A549 (cell line): ENCODE data around the gene GPR171. TPM values are rescaled to one million over a fixed set of nuclear protein-coding genes. Genes with fewer than 3 reads are reported as not detected.

Experiments
- ATAC-seq, 2 experiments: fragments of 200-7000 bp in 1 of 2; fragments of >200 bp in 1 of 2; cut with Nextera tagmentation in 1 of 2; cut with Tn5 transposase in 1 of 2; 3 replicates each; pipeline versions ENCODE4 v1.8.0 to v1.9.1; 2018 to 2020; ENCODE audit warnings: mild to moderate bottlenecking in 1 of 2, moderate library complexity in 1 of 2
- CTCF ChIA-PET: fragments of 300-600 bp; sonication (Branson Sonifier 250); formaldehyde crosslinking; extraction: SDS; loops from one replicate; lab custom pipeline; 2021; ENCODE audit warnings: antibody characterized with exemption, inconsistent platforms; lab: Yijun Ruan, JAX
- POLR2A ChIA-PET: fragments of 350-600 bp; formaldehyde crosslinking; extraction: SDS; loops from one replicate; lab custom pipeline; 2021; ENCODE audit warnings: antibody characterized with exemption, inconsistent platforms; lab: Yijun Ruan, JAX
- DNase-seq, 2 experiments: peaks; one replicate each; pipeline versions ENCODE4 v3.0.0 to v3.0.0-alpha.2; 2011 to 2016; ENCODE audit warnings: low read depth in 1 of 2, low spot score in 1 of 2
- FAIRE-seq: peaks from 2 replicates; lab custom pipeline; 2011; peaks lifted over from hg19 to GRCh38; lab: Jason Lieb, UNC
- H3K27ac ChIP-seq, 2 experiments: fragments of >200 bp; sonication (Bioruptor Twin); formaldehyde crosslinking; 3 replicates each; pipeline ENCODE4 v1.5.1; 2016 to 2017
- H3K4me1 ChIP-seq: fragments of >200 bp; sonication (Bioruptor Twin); formaldehyde crosslinking; 3 replicates; pipeline ENCODE4 v1.6.1; 2016
- H3K4me2 ChIP-seq: fragments of >200 bp; sonication (Bioruptor Twin); formaldehyde crosslinking; 3 replicates; pipeline ENCODE4 v1.6.1; 2016
- H3K4me3 ChIP-seq: fragments of >200 bp; sonication (Bioruptor Twin); formaldehyde crosslinking; 3 replicates; pipeline ENCODE4 v1.5.1; 2016
- H3K9me3 ChIP-seq: fragments of >200 bp; sonication (Bioruptor Twin); formaldehyde crosslinking; 3 replicates; pipeline ENCODE4 v1.6.1; 2016
- ATOH8 ChIP-seq: fragments of 250-450 bp; sonication (Bioruptor Pico); IDR thresholded peaks from 2 replicates; pipeline ENCODE4 v1.5.0; 2020; ENCODE audit warnings: low read depth, mild to moderate bottlenecking, moderate library complexity
- BCL3 ChIP-seq: fragments of >200 bp; sonication (Bioruptor Twin); formaldehyde crosslinking; IDR thresholded peaks from 3 replicates; pipeline ENCODE4 v1.6.1; 2016
- CEBPB ChIP-seq, 2 experiments: fragments of >200 bp in 1 of 2; sonication (Bioruptor Twin) in 1 of 2; formaldehyde crosslinking in 1 of 2; IDR thresholded peaks; 2 replicates each; pipeline ENCODE4 v1.6.1; 2012 to 2016
- CHD2 ChIP-seq: fragments of 150-350 bp; IDR thresholded peaks from 2 replicates; pipeline ENCODE4 v1.6.1; 2014; ENCODE audit warnings: low read length; ENCODE audit not compliant: partially characterized antibody
- CTCF ChIP-seq: fragments of >200 bp; sonication (Bioruptor Twin); formaldehyde crosslinking; IDR thresholded peaks from 3 replicates; pipeline ENCODE4 v1.5.1; 2016
- E2F6 ChIP-seq: IDR thresholded peaks from 2 replicates; pipeline ENCODE4 v1.6.1; 2012; ENCODE audit warnings: low read depth, borderline replicate concordance
- EHMT2 ChIP-seq: fragments of 200-600 bp; sonication (generic); IDR thresholded peaks from 2 replicates; pipeline ENCODE4 v1.6.1; 2016; ENCODE audit warnings: antibody characterized with exemption, low read depth, mild to moderate bottlenecking, moderate library complexity
- ELK1 ChIP-seq: fragments of 150-350 bp; IDR thresholded peaks from 2 replicates; pipeline ENCODE4 v1.6.1; 2014; ENCODE audit warnings: low read depth, mild to moderate bottlenecking, low read length
- EP300 ChIP-seq, 2 experiments: fragments of >200 bp; sonication (Bioruptor Twin); formaldehyde crosslinking; IDR thresholded peaks; 2 replicates in 1 of 2; 3 replicates in 1 of 2; pipeline ENCODE4 v1.6.1; 2016 to 2017
- ESRRA ChIP-seq: fragments of 150-350 bp; IDR thresholded peaks from 2 replicates; pipeline ENCODE4 v1.6.1; 2014; ENCODE audit warnings: mild to moderate bottlenecking, low read length, borderline replicate concordance
- FOSB ChIP-seq: fragments of 250-450 bp; sonication (Bioruptor Pico); IDR thresholded peaks from 2 replicates; pipeline ENCODE4 v1.5.0; 2020; ENCODE audit warnings: mild to moderate bottlenecking, moderate library complexity
- HDAC2 ChIP-seq: fragments of 200-600 bp; sonication (generic); IDR thresholded peaks from 2 replicates; pipeline ENCODE4 v1.6.1; 2016
- HMGXB4 ChIP-seq: fragments of 250-450 bp; sonication (Bioruptor Pico); IDR thresholded peaks from 2 replicates; pipeline ENCODE4 v1.5.0; 2021; ENCODE audit warnings: mild to moderate bottlenecking, moderate library complexity, borderline replicate concordance
- HOXA7 ChIP-seq: fragments of 250-450 bp; sonication (Bioruptor Pico); IDR thresholded peaks from 2 replicates; pipeline ENCODE4 v1.5.0; 2020; ENCODE audit warnings: mild to moderate bottlenecking, moderate library complexity
- HOXB13 ChIP-seq: fragments of 250-450 bp; sonication (Bioruptor Pico); IDR thresholded peaks from 2 replicates; pipeline ENCODE4 v1.5.0; 2020; ENCODE audit warnings: low read depth, mild to moderate bottlenecking, moderate library complexity
- HOXB5 ChIP-seq: fragments of 250-450 bp; sonication (Bioruptor Pico); IDR thresholded peaks from 2 replicates; pipeline ENCODE4 v1.5.0; 2020; ENCODE audit warnings: mild to moderate bottlenecking, moderate library complexity
- JUNB ChIP-seq: fragments of >200 bp; sonication (Bioruptor Twin); formaldehyde crosslinking; IDR thresholded peaks from 2 replicates; pipeline ENCODE4 v1.6.1; 2016
- KDM1A ChIP-seq: fragments of 200-600 bp; sonication (generic); IDR thresholded peaks from 2 replicates; pipeline ENCODE4 v1.6.1; 2016; ENCODE audit warnings: low read depth, mild to moderate bottlenecking
- MAFK ChIP-seq: fragments of 450-650 bp; IDR thresholded peaks from 2 replicates; pipeline ENCODE4 v1.6.1; 2014; ENCODE audit not compliant: partially characterized antibody
- NFE2L2 ChIP-seq: fragments of 150-350 bp; conservative IDR thresholded peaks from 2 replicates; pipeline ENCODE4 v1.6.1; 2014; ENCODE audit warnings: low read length
- POLR2A ChIP-seq: IDR thresholded peaks from 2 replicates; pipeline ENCODE4 v1.6.1; 2012; ENCODE audit warnings: mild to moderate bottlenecking, low read length
- POLR2AphosphoS2 ChIP-seq: conservative IDR thresholded peaks from 2 replicates; pipeline ENCODE4 v1.6.1; 2012; ENCODE audit warnings: low read length, improper control_type of control experiment, inconsistent platforms
- RAD21 ChIP-seq, 2 experiments: fragments of >200 bp in 1 of 2; sonication (Bioruptor Twin) in 1 of 2; formaldehyde crosslinking in 1 of 2; IDR thresholded peaks in 1 of 2; conservative IDR thresholded peaks in 1 of 2; 2 replicates in 1 of 2; 3 replicates in 1 of 2; pipeline ENCODE4 v1.6.1; 2012 to 2018; ENCODE audit warnings: inconsistent platforms in 1 of 2
- REST ChIP-seq: fragments of 200-600 bp; sonication (generic); IDR thresholded peaks from 2 replicates; pipeline ENCODE4 v1.6.1; 2016; ENCODE audit warnings: antibody characterized with exemption, mild to moderate bottlenecking, moderate library complexity
- ZFP36 ChIP-seq: fragments of 450-650 bp; IDR thresholded peaks from 2 replicates; pipeline ENCODE4 v1.6.1; 2014; ENCODE audit warnings: borderline replicate concordance; ENCODE audit not compliant: partially characterized antibody
- ZSCAN20 ChIP-seq: fragments of 250-450 bp; sonication (Bioruptor Pico); IDR thresholded peaks from 2 replicates; pipeline ENCODE4 v1.8.0; 2022; ENCODE audit warnings: mild to moderate bottlenecking, moderate library complexity
- WGBS: methylation state at CpG from one replicate; pipeline ENCODE4 v1.1.6; 2017; ENCODE audit errors: missing lambda C conversion rate; 5-methylcytosine and 5-hydroxymethylcytosine counted together
- polyA plus RNA-seq, 4 experiments: library from polyadenylated mRNA; depleted of rRNA in 3 of 4; stranded (reverse); fragments of >200 nt; fragmentation: RNase III in 1 of 4; extraction: RNeasy Plus Mini Kit Qiagen cat#74134 plus additional on column Dnase treatment in 1 of 4; gene quantifications; 2 replicates in 3 of 4; 3 replicates in 1 of 4; pipeline ENCODE4 v1.2.3, GENCODE V29; 2011 to 2017

Gene GPR171
- polyA plus RNA-seq, 2 of the 4 experiments (the other 2 are of a cell fraction) = not detected

GRCh38 chr3:151195826-151196225 lies 7.2 kb downstream of the GPR171 start:
- DNase-seq = no peak
- CTCF ChIA-PET = interaction anchor here (1.7 to 2.1 kb wide), 2 partner anchors 9 to 28 kb away, joined by 3 to 7 read pairs; no protein-coding TSS in a partner anchor
- H3K9me3 ChIP-seq = no peaks in the 10 kb centered on the region
- TF ChIP-seq HOXB13 (no peak), KDM1A (no peak), ZFP36 (no peak), POLR2AphosphoS2 (no peak), POLR2A (no peak), ATOH8 (no peak), EHMT2 (no peak), JUNB (no peak), HOXB5 (CRISPR knock-in tag) (no peak), ZSCAN20 (no peak), HOXA7 (no peak), CTCF (no peak), E2F6 (no peak), ELK1 (no peak), HMGXB4 (CRISPR knock-in tag) (no peak)
- TF ChIP-seq, all 56 proteins: peak for 0
- peaks cover 18% of the 10 kb centered on the region; the same call in 2 of the 3 replicates for H3K4me1 ChIP-seq
- POLR2A ChIA-PET = no interaction called here
- 76% methylated on average over 1 of the region's 1 CpG for WGBS
- no peak overlapping the region for H3K4me2 ChIP-seq
- FAIRE-seq (no peak), ATAC-seq (no peak)
- H3K27ac ChIP-seq = no peak overlapping the region
- no peak overlapping the region for H3K4me3 ChIP-seq

GRCh38 chr3:151192545-151192944 lies 10.5 kb downstream of the GPR171 start:
- WGBS = 87% methylated on average over 6 of the region's 6 CpGs

GRCh38 chr3:151191095-151191494 lies 11.9 kb downstream of the GPR171 start:
- Histone ChIP-seq H3K27ac (no peak overlapping the region), H3K4me3 (no peak overlapping the region), H3K4me2 (no peak overlapping the region), H3K4me1 (no peaks in the 10 kb centered on the region), H3K9me3 (no peaks in the 10 kb centered on the region)
- POLR2A ChIA-PET = no interaction called here
- CTCF ChIA-PET = no interaction called here
- no peak for ATAC-seq
- no peak for FAIRE-seq
- 87% methylated on average over 1 of the region's 1 CpG for WGBS
- no peak for DNase-seq
- no peak for TF ChIP-seq CHD2
- TF ChIP-seq FOSB (CRISPR knock-in tag) = no peak
- no peak for TF ChIP-seq HDAC2
- TF ChIP-seq EP300 (IDR thresholded peaks at IDR 0.05) = no peak
- TF ChIP-seq CEBPB (IDR thresholded peaks at IDR 0.05) = no peak
- no peak for TF ChIP-seq RAD21 (conservative IDR thresholded peaks at IDR 0.05 in 1 of 2, IDR thresholded peaks at IDR 0.05 in 1 of 2)
- TF ChIP-seq REST = no peak
- no peak for TF ChIP-seq KDM1A
- no peak for TF ChIP-seq BCL3

More at GRCh38 chr3:151192545-151192944, 10.5 kb downstream of the GPR171 start:
- peaks cover 4% of the 10 kb centered on the region; the same call in 1 of the 3 replicates for H3K4me1 ChIP-seq
- FAIRE-seq (no peak), ATAC-seq (no peak), DNase-seq (no peak)
- no peak overlapping the region for H3K4me2 ChIP-seq
- no peak overlapping the region for H3K4me3 ChIP-seq
- no peaks in the 10 kb centered on the region for H3K9me3 ChIP-seq
- CTCF ChIA-PET = interaction anchor here (1.4 kb wide), 1 partner anchor 10 kb away, joined by 4 read pairs; no protein-coding TSS in a partner anchor
- no peak for TF ChIP-seq ESRRA
- peak; percentile 15 for TF ChIP-seq MAFK
- TF ChIP-seq NFE2L2 = peak; percentile 69
- H3K27ac ChIP-seq = no peak overlapping the region
- POLR2A ChIA-PET = no interaction called here
